HG03175 (cell line): ENCODE results near the gene EGFLAM.
"Not testable (repeated sequence)": the region's sequence is repeated elsewhere in the genome, so short reads cannot be mapped to it uniquely, and the experiment has no call there.

Source experiments
- ATAC-seq: cut with Tn5 transposase; IDR thresholded peaks from one replicate; pipeline ENCODE4 v1.9.1; 2021; ENCODE audit warnings: mild to moderate bottlenecking, moderate library complexity; ENCODE audit not compliant: unreplicated experiment

Gene EGFLAM

DNA sequence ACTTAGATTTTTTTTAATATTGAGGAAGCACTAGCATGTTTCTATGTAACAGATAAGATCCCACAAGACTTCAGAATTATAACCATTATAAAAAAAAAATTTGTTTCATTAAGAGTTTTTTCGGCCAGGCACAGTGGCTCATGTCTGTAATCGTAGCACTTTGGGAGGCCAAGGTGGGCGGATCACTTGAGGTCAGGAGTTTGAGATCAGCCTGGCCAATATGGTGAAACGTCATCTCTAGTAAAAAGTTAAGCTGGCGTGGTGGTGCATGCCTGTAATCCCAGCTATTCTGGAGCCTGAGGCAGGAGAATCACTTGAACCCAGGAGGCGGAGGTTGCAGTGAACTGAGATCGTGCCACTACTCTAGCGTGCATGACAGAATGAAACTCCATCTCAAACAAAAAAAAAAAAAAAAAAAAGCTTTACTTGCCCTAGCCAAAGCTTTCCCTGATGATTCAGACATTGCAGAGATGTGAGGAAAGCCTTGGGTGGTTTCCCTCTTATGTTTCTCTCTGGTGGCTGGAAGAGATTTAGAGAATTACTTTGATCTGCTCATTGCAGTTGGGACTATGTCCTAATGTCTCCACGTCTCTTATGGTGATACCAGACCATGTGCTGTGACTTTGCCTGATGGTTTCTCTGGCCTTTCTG, 65.4 kb downstream of the EGFLAM start:
- ATAC-seq, result no peak

DNA sequence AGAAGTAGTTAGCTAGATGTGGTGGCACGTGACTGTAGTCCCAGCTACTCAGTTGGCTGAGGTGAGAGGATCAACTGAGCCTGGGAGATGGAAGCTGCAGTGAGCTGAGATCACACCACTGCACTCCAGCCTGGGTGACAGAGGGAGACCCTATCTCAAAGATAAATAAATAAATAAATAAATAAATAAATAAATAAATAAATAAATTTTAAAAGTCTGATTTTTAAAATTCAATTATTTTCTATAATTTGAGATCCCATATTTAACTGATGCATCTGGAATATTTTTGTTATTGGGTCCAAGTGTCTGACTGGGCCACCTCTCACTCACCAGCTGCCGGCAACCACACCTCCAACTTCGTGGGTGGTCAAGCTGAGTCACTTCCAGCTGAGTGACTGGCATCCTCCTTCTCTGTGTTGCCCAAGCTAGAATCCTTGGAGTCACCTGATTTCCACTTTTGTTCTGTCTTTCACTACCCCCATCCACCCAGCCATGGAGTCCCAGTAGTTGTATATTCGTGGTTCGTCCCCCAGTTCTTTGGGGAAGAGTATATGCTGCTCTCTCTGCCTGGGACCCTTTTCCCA, 70.9 kb downstream of the EGFLAM start:
- no peak for ATAC-seq

DNA sequence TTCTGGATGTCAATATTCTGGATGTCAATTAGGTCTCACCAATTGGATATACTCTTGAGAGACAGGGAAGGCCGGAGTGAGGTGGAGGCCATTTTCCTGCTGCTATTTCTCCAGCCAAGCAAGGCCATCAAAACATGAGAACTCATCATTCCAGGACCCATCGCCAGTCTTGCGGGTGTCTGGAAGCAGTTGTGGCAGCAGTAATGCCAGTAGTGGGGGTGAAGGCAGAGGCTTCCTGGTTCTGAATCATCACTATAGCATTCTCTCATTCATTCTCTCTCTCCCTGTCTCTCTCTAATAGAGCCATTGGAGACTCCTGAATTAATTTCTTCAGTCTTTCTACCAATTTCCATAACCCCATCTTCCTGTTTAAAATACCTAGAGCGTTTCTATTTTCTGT, 71.8 kb downstream of the EGFLAM start:
- ATAC-seq, result no peak

DNA sequence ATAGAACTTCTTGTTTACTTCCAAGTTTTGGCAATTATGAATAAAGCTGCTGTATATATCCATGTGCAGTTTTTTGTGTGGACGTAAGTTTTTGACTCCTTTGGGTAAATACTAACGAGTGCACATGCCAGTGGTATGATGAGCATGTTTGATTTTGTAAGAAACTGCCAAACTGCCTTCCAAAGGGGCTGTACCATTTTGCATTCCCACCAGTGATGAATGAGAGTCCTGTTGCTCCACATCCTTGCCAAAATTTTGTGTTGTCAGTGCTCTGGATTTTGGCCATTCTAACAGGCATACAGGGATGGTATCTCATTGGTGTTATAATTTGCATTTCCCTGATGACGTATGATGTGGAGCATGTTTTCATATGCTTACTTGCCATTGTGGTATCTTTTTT, 73.5 kb downstream of the EGFLAM start:
- no peak for ATAC-seq

DNA sequence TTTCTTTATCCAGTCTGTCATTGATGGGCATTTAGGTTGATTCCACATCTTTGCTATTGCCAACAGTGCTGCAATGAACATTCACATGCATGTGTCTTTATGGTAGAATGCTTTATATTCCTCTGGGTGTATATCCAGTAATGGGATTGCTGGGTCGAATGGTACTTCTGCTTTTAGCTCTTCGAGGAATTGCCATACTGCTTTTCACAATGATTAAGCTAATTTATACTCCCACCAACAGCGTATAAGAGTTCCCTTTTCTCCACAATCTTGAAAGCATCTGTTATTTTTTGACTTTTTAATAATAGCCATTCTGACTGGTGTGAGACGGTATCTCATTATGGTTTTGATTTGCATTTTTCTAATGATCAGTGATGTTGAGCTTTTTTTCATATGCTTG, 74.8 kb downstream of the EGFLAM start:
- ATAC-seq, result not testable (repeated sequence)

DNA sequence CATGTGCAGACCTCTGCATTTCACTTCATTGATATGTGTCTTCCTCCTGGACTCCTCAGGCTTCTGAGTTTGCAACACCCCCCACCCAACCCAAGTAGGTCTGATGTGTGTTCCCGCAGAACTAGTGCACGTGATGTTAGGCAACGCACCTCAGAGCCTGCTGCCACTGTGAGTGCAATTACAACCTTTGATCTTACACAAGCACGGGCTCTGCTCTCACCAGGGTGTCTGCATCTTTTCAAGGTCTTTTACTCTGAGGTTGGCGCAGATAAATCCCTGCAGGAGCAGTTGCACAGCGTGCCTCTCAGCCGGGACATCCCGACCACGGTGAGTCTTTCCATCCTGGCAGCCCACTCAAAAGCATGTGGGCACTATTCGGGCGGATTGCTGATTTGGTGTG, 80.1 kb downstream of the EGFLAM start:
- no peak for ATAC-seq

DNA sequence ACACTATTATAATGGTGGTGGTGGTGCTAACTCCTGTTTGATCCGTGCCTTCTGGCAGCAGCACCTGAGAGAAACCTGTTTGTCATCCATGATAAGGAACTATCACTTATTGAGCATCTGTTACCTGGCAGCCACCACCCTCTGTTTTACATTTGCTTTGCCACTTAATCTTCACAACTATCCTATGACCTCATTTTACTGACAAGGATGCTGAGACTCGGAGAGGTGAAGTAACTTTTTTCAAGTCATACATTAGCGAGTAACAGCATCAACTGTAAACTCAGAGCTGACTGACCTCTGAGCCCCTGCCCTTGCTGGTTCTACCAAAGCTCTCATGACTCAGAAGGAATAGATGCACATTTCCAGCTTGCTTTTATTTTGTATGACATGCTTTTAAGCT, 81.1 kb downstream of the EGFLAM start:
- no peak for ATAC-seq

DNA sequence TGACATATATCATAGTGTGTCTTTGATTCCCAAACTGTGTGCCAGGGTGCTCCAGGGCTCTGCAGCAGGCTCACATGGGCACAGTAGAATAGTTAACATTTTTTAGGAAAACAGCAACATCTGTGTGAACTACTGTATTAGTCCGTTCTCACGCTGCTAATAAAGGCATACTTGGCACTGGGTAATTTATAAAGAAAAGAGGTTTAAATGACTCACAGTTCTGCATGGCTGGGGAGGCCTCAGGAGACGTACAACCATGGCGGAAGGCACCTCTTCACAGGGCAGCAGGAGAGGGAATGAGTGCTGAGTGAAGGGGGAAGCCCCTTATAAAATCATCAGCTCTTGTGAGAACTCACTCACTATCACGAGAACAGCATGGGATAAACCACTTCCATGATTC, 82.7 kb downstream of the EGFLAM start:
- no peak for ATAC-seq

DNA sequence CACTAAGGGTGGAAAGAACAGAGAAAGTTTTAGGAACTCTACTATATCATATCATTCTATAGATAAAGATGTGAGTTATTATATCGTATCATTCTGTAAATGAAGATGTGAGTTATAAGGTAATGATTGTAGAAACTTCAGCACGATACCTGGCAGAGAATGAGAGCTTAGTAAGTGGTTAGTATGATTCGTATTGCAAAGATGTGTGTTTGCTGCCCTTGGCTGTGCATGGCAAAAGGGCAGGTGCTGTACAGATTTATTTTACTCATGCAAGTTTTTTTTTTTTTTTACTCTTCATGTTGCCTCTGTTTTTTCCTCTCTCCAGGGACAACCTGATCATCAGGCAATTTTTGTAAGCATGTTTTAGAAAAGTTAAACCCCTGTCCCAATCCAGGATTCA, 83.3 kb downstream of the EGFLAM start:
- no peak for ATAC-seq

DNA sequence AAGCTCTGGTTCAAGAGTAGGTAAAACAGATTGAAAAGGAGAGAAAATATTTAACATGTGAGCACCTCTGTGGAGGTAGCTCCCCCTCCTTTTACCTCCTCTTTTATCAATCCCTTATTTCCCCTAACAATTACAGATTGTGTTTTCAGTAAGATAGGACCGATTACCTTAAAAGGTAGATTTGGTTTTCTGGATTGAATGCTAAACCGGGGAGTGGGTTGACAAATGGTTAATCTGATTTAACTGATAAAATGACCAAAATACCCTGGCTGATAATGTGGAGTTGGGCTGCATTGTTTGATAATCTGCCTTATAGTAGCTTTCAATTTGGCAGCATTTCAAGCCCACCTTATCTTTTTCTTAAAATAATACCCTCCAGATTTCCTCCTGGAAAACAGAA, 83.9 kb downstream of the EGFLAM start:
- no peak for ATAC-seq

DNA sequence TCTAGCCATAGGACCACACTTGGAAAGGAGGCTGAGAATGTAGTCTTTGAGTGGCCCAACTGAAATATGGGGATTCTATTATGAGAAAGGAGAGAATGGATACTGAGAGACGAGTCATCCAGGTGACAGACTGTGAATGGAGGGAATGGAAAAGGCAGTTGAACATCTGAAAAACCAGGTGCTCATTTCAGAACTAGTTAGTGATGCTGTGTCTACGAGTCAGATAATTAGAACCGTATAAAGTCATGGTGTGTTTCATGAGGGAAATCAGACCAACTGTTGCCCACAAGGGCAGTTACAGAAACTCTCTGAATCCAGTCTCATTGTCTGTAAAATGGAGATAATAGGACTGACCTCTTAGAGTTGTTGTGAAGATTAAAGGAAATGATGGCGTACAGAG, 86.5 kb downstream of the EGFLAM start:
- no peak for ATAC-seq

DNA sequence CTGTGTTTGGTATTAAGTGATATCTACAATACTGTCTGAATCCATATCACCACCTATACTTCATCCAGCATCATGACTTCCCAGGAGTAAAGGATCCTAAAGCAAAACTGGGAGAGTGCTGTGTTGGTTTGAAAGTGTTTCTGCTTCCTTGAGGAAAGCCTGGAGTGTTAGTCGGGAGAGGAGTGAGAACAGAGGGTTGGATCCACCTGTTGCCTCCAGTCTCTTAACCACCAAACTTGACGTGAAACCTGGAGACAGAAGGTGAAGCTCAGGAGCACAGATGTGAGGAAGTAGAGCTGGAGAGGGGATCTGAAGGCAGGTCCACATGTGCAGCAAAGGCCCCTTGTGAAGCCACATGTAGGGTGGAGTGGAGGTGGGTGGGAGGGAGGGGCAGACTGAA, 88.2 kb downstream of the EGFLAM start:
- no peak for ATAC-seq

DNA sequence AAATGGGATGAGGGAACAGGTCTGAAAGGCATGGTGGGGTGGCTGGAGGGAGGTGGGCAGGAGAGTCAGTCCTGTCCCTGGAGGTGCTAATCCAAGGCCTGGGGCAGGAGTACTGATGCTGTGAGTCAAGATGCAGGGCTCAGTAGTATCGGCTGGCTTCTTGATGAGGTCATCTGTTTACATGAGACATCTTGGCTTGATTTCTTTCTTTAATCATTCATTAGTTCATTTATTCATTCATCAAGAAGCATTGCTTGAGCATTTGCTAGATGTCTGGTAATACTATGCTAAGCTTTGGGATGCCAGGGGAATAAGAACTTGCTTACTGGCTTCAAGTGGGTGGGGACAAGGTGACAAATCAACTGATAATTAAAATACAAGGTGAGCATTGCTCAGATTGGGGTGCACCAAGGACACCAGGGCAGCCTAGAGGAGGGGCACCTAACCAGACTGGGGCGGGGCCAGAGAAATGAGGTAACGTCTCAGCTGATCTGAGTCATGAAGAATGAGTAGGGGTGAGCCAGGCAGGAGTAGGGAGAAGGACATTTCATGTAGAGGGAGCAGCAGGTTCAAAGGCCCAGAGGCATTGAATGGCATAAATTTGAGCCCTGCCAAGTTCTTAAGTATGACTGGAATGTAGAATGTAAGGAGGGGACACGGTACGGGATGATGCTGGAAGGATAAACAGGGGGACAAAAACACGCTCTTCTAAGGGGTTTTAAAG, 88.8 kb downstream of the EGFLAM start:
- ATAC-seq, result no peak

DNA sequence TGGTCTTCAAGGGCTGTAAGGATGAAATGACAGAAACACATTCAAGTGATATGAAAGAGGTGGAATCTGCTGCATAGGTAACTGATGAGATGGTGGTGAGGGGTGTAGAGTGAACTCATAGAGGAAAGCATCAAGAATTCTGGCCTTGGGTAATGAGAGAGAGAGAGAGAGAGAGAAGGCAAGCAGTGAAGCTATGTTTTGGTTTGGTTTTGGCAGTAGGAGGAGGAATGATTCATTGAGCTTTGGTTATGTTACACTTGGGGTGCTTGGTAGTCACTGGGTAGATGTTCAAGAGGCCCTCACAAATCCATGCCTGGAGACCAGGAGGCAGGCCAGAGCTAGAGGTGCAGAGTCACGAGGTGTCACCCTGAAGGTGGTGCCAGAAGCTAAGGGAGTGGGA, 89.5 kb downstream of the EGFLAM start:
- no peak for ATAC-seq

DNA sequence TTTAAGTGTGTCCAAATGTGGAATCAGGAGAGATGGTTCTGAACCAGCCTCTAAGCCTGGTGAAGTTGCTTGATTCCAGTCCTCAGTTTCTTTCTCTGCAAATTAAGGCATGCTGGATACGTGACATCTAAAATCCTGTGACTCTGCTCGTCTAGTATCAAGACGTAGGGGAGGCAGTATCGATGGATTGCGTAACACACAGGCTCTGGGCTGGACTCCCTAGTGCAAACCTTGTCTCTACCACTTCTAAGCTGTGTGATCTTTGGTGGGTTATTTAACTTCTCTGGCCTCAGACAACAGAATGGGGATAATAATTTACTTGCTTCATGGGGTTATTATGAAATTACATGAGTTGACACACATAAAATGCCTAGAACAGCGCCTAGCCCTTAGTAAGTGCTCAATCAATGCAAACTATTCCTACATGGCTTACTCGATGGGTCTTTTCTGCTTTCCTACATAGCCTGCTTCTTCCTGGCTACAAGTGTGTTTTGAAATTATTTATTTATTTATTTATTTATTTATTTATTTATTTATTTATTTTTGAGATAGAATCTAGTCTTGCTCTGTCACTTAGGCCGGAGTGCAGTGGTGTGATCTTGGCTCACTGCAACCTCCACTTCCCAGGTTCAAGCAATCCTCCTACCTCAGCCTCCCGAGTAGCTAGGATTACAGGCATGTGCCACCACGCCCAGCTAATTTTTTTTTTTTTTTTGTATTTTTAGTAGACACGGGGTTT, 102.1 kb downstream of the EGFLAM start:
- ATAC-seq, result no peak

DNA sequence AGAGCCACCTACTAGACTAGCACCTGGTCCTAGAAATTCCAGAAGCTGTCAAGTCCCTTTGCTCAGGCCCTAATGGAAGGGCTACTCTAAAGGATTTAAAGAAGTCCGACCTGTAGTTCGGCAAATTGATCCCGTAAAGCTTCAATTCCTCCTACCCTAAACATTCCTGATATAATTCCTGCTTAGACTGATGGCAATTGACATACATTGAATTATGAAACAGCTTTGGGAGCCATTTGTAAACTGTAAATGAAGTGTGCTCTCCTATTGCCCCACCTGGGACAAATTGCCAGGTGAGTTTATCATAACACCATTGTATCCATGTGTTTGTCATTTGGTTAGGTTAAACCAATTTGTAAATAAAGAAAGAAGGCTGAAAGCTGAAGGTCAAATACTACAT, 104.4 kb downstream of the EGFLAM start:
- no peak for ATAC-seq

DNA sequence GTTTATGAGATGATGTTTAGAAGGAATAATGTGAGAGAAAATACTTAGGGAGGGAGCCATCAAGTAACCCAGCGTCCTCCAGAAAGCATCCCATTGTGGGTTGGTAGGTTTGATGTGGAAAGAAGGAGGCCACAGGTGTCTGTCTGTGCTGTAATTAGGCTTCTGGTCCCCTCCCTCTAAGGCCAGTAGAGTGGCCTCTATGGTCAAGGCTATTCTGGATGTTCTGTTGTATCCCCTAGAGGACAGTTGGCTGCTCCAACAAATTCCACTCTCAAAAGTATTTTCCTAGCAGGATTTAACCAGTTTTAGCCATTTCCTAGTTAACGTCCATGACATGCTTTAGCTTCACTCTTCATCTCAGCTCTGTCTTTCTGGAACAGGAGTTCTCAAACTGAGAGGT, 106.5 kb downstream of the EGFLAM start:
- no peak for ATAC-seq

DNA sequence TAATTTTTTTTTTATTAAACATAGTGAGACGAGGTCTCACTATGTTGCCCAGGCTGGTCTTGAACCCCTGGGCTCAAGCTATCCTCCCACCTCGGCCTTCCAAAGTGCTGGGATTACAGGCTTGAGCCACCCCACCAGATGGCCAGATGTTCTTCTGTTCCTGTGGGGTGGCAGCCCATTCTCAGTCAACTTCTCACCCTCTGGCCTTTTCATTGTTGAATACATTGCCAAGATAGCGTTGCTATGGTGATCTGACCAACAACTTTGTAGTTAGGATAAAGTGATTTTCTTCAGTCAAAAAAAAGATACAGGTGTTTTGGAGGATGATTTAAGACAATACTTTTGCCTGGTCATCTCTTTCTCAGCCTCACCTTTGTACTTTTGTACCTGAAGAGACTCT, 109.1 kb downstream of the EGFLAM start:
- no peak for ATAC-seq

DNA sequence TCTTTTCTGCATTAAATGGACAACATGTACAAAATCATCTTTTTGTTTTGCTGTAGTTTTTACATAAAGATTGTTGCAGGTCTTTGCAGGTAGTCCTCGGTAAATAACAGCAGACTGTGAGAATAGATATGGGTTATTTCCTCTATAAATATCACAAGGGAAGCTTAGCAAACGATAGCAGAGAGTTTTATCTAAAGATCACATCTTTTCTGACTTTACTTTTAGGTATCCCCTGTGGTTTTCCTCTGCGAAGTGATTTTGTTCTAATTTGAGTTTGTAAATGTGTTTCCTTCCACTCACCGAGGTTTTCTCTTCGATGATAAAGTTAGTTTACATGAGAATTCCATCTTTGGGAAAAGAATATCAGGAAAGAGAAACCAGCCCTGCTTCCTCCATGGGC, 109.6 kb downstream of the EGFLAM start:
- no peak for ATAC-seq

DNA sequence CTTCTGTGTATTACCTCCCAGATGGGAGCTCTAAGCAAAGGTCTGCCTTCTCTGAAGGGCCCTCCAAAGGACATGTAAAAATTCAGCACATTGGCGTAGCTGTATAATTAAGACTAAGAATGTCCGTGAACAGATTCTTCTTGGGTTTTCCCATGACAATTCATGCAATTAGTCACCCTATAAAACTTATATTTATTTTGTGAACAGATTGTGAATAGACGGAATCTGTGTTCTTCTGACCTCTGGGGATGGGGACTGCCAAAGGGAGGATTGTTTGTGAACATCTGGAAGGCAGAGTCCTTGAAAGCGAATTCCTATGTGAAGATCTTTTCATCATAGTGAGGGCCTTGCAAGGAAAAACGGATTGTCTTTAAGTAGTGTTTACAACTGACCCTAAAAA, 111.3 kb downstream of the EGFLAM start:
- no peak for ATAC-seq

DNA sequence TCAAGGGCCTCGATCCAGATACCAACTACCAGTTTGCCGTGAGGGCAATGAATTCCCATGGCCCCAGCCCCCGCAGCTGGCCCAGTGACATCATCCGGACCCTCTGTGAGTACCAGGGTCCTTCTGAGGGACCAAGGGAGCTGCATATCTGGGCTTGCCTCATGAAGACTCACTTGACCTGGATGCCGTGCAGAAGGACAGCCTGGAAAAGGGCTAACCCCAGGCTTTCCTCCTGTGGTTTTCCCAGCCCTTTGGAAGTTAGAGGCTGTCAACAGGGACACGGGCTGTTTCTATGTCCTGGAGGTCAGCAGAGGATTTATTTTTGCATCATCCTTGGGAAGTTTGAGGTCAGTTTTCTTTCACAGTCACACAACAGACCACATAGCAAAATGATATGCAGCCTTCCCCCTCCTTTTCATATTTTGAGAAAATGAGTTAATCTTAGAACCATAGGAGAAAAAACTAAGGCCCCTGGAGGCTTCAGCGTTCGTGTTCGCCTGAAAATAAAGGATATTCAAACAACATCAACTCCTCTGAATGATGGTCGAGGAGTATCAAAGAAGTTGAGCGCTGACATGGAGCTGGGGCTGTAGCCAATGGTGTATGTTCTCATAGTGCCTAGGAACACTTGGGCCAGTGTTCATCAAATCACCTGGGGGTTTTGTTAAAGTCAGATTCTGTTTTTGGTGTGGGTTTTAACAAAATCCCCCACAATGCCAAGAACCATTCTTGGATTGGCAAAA, 112.2 kb downstream of the EGFLAM start:
- ATAC-seq, result no peak
